H9 (cell line): ENCODE measurements around the gene SLC22A13. TPM values are rescaled to one million over a fixed set of nuclear protein-coding genes. Genes with fewer than 3 reads are reported as not detected.
A peak's percentile ranks its signal among the peaks of the same experiment; 100 is the strongest.

ENCODE experiments used
- DNase-seq: peaks from one replicate; pipeline ENCODE4 v3.0.0-alpha.2; 2017
- H2AFZ ChIP-seq: one replicate; pipeline ENCODE4 v1.6.1; 2013; ENCODE audit warnings: mild to moderate bottlenecking, low read length, control low read depth, moderate library complexity
- H2AK5ac ChIP-seq: 2 replicates; pipeline ENCODE4 v1.6.1; 2013; ENCODE audit warnings: low read length, control low read depth, mixed read lengths; ENCODE audit not compliant: insufficient read length
- H2BK120ac ChIP-seq: one replicate; pipeline ENCODE4 v1.6.1; 2013; ENCODE audit warnings: low read depth, mild to moderate bottlenecking, low read length, control low read depth, inconsistent platforms; ENCODE audit not compliant: poor library complexity, severe bottlenecking
- H2BK12ac ChIP-seq: 2 replicates; pipeline ENCODE4 v1.6.1; 2013; ENCODE audit warnings: low read length, control low read depth, mixed read lengths, low read depth; ENCODE audit not compliant: insufficient read length
- H2BK15ac ChIP-seq: 2 replicates; pipeline ENCODE4 v1.6.1; 2013; ENCODE audit warnings: low read depth, low read length, control low read depth
- H2BK20ac ChIP-seq: one replicate; pipeline ENCODE4 v1.6.1; 2013; ENCODE audit warnings: low read depth, mild to moderate bottlenecking, low read length, control low read depth, inconsistent platforms; ENCODE audit not compliant: poor library complexity, severe bottlenecking
- H2BK5ac ChIP-seq: 2 replicates; pipeline ENCODE4 v1.6.1; 2013; ENCODE audit warnings: low read length, control low read depth, mixed read lengths; ENCODE audit not compliant: insufficient read length
- H3K14ac ChIP-seq: 2 replicates; pipeline ENCODE4 v1.6.1; 2013; ENCODE audit warnings: low read length, control low read depth; ENCODE audit not compliant: insufficient read depth
- H3K18ac ChIP-seq: 2 replicates; pipeline ENCODE4 v1.6.1; 2013; ENCODE audit warnings: low read depth, mild to moderate bottlenecking, mixed read lengths, low read length, control low read depth; ENCODE audit not compliant: insufficient read length
- H3K23ac ChIP-seq: 2 replicates; pipeline ENCODE4 v1.6.1; 2013; ENCODE audit warnings: low read length, control low read depth, mixed read lengths, low read depth; ENCODE audit not compliant: insufficient read length
- H3K23me2 ChIP-seq: 2 replicates; pipeline ENCODE4 v1.6.1; 2013; ENCODE audit warnings: low read depth, mild to moderate bottlenecking, mixed read lengths, low read length, control low read depth; ENCODE audit not compliant: insufficient read length, poor library complexity, severe bottlenecking
- H3K27ac ChIP-seq: 2 replicates; pipeline ENCODE4 v1.5.1; 2013; ENCODE audit warnings: low read length, control low read depth, mixed read lengths, low read depth; ENCODE audit not compliant: insufficient read length
- H3K27me3 ChIP-seq: 2 replicates; pipeline ENCODE4 v1.6.1; 2013; ENCODE audit warnings: low read length, control low read depth, inconsistent platforms; ENCODE audit not compliant: insufficient read depth
- H3K4ac ChIP-seq: 2 replicates; pipeline ENCODE4 v1.6.1; 2013; ENCODE audit warnings: low read depth, mild to moderate bottlenecking, control low read depth, inconsistent platforms, low read length, moderate library complexity
- H3K4me1 ChIP-seq: 2 replicates; pipeline ENCODE4 v1.6.1; 2013; ENCODE audit warnings: low read length, control low read depth, inconsistent platforms; ENCODE audit not compliant: insufficient read depth
- H3K4me2 ChIP-seq: 2 replicates; pipeline ENCODE4 v1.6.1; 2013; ENCODE audit warnings: low read length, control low read depth, mixed read lengths; ENCODE audit not compliant: insufficient read length, insufficient read depth
- H3K56ac ChIP-seq: 2 replicates; pipeline ENCODE4 v1.6.1; 2013; ENCODE audit warnings: low read depth, mild to moderate bottlenecking, mixed read lengths, low read length, control low read depth; ENCODE audit not compliant: insufficient read length
- H3K79me1 ChIP-seq: 2 replicates; pipeline ENCODE4 v1.6.1; 2013; ENCODE audit warnings: low read depth, mild to moderate bottlenecking, moderate library complexity, low read length, control low read depth, inconsistent platforms; ENCODE audit not compliant: insufficient read depth, poor library complexity, severe bottlenecking
- H3K79me2 ChIP-seq: 2 replicates; pipeline ENCODE4 v1.6.1; 2013; ENCODE audit warnings: low read length, control low read depth, inconsistent platforms; ENCODE audit not compliant: insufficient read depth
- H3K9ac ChIP-seq: 2 replicates; pipeline ENCODE4 v1.6.1; 2013; ENCODE audit warnings: low read length, control low read depth, mixed read lengths; ENCODE audit not compliant: insufficient read length; ENCODE audit errors: extremely low read depth
- H3K9me3 ChIP-seq: one replicate; pipeline ENCODE4 v1.6.1; 2013; ENCODE audit warnings: low read depth, low read length, inconsistent platforms; ENCODE audit not compliant: control insufficient read depth
- H3T11ph ChIP-seq: one replicate; pipeline ENCODE4 v1.6.1; 2013; ENCODE audit warnings: mild to moderate bottlenecking, low read length, control low read depth, inconsistent platforms
- H4K20me1 ChIP-seq: one replicate; pipeline ENCODE4 v1.6.1; 2013; ENCODE audit not compliant: control insufficient read depth, insufficient read length, insufficient read depth
- H4K5ac ChIP-seq: 2 replicates; pipeline ENCODE4 v1.6.1; 2013; ENCODE audit warnings: low read depth, mild to moderate bottlenecking, mixed read lengths, low read length, control low read depth; ENCODE audit not compliant: insufficient read length
- H4K8ac ChIP-seq: replicated peaks from 2 replicates; pipeline ENCODE4 v1.6.1; 2013; ENCODE audit warnings: low read length, control low read depth, mixed read lengths, low read depth; ENCODE audit not compliant: insufficient read length
- H4K91ac ChIP-seq: 2 replicates; pipeline ENCODE4 v1.6.1; 2013; ENCODE audit warnings: low read depth, mild to moderate bottlenecking, moderate library complexity, mixed read lengths, low read length, control low read depth; ENCODE audit not compliant: insufficient read length
- H3K27ac Mint-ChIP-seq, 3 experiments: 2 replicates in 2 of 3; 3 replicates in 1 of 3; pipeline ENCODE4 v1.8.0; 2020 to 2021; ENCODE audit warnings: mixed read lengths in 3 of 3, mild to moderate bottlenecking in 1 of 3, moderate library complexity in 1 of 3
- H3K27me3 Mint-ChIP-seq: 2 replicates; pipeline ENCODE4 v1.8.0; 2021; ENCODE audit warnings: low read depth, mild to moderate bottlenecking, moderate library complexity, mixed read lengths
- H3K36me3 Mint-ChIP-seq, 3 experiments: 2 replicates in 2 of 3; 3 replicates in 1 of 3; pipeline ENCODE4 v1.8.0; 2020 to 2021; ENCODE audit warnings: low read depth in 3 of 3, mixed read lengths in 3 of 3; ENCODE audit not compliant: insufficient read depth in 1 of 3
- H3K4me1 Mint-ChIP-seq, 2 experiments: 2 replicates each; pipeline ENCODE4 v1.8.0; 2020; ENCODE audit warnings: mixed read lengths in 2 of 2
- H3K4me3 Mint-ChIP-seq, 2 experiments: 2 replicates in 1 of 2; 3 replicates in 1 of 2; pipeline ENCODE4 v1.8.0; 2020 to 2021; ENCODE audit warnings: mild to moderate bottlenecking in 2 of 2, mixed read lengths in 2 of 2, moderate library complexity in 1 of 2
- H3K9me3 Mint-ChIP-seq, 2 experiments: 2 replicates in 1 of 2; 3 replicates in 1 of 2; pipeline ENCODE4 v1.8.0; 2020; ENCODE audit warnings: mild to moderate bottlenecking in 2 of 2, mixed read lengths in 2 of 2, moderate library complexity in 1 of 2
- WGBS: extraction: QIAGEN DNeasy Blood & Tissue Kit; methylation state at CpG from one replicate; pipeline ENCODE4 v1.1.7; 2013; ENCODE audit warnings: missing lambda C conversion rate, low lambda C conversion rate, mixed read lengths; ENCODE audit not compliant: insufficient read length; ENCODE audit errors: extremely low coverage; 5-methylcytosine and 5-hydroxymethylcytosine counted together
- total RNA-seq: library from RNA; stranded (reverse); gene quantifications from 2 replicates; pipeline ENCODE4 v1.2.1, GENCODE V29; 2021
- TF ChIP-seq, protein P1 (sequence below): fragments of 200-600 bp; sonication (generic); conservative IDR thresholded peaks from 3 replicates; pipeline ENCODE4 v1.8.0; 2021; ENCODE audit warnings: antibody characterized with exemption, mild to moderate bottlenecking

Gene SLC22A13
- total RNA-seq, 1 experiment from 2014 or later, result not detected

DNA sequence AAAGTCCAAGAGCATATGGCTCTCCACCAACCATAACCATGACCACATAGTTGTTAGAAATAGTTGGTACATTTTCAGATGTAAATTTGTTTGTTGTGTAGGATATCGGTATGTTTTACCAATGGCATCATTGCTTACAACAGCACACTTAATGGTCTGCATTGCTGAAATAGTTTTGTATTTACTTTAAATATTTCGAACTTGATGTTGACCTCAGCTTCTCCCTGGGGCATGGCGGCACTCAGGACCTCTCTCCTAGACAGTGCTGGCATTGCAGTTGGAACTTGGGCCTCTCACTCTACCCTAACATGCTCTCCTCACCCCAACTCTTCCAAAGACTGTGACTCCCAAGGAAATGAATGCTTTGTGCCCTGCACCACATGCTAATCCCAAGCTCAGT, 5.0 kb downstream of the SLC22A13 start:
- Histone ChIP-seq H2AFZ (no peak overlapping the region), H3K4me1 (no peaks in the 10 kb centered on the region; the same call in none of the 2 replicates), H3K9ac (no peak overlapping the region), H3K14ac (no peak overlapping the region), H4K8ac (no peak overlapping the region), H4K91ac (no peak overlapping the region), H2BK12ac (no peak overlapping the region), H3K27me3 (no peaks in the 10 kb centered on the region), H2BK20ac (no peak overlapping the region), H2BK15ac (no peak overlapping the region), H2BK5ac (no peak overlapping the region), H3K27ac (no peak overlapping the region), H3K18ac (no peak overlapping the region), H3K23me2 (no peaks in the 10 kb centered on the region), H3K23ac (no peak overlapping the region), H3K79me1 (no peaks in the 10 kb centered on the region), H2BK120ac (no peak overlapping the region), H3T11ph (no peak overlapping the region), H3K9me3 (no peaks in the 10 kb centered on the region), H3K79me2 (no peaks in the 10 kb centered on the region), H4K20me1 (no peaks in the 10 kb centered on the region), H2AK5ac (no peak overlapping the region), H3K56ac (no peak overlapping the region), H4K5ac (no peak overlapping the region), H3K4ac (no peak overlapping the region), H3K4me2 (no peak overlapping the region)
- H3K27ac Mint-ChIP-seq, result peak overlapping the region in 1 of 3 experiments; percentile 14; a peak in 2 of 7 replicates
- no peak for DNase-seq
- H3K9me3 Mint-ChIP-seq, result no peaks in the 10 kb centered on the region
- WGBS, result no CpG with 5 or more reads among the region's 3 CpGs
- no peak overlapping the region for H3K4me3 Mint-ChIP-seq
- TF ChIP-seq, protein P1, sequence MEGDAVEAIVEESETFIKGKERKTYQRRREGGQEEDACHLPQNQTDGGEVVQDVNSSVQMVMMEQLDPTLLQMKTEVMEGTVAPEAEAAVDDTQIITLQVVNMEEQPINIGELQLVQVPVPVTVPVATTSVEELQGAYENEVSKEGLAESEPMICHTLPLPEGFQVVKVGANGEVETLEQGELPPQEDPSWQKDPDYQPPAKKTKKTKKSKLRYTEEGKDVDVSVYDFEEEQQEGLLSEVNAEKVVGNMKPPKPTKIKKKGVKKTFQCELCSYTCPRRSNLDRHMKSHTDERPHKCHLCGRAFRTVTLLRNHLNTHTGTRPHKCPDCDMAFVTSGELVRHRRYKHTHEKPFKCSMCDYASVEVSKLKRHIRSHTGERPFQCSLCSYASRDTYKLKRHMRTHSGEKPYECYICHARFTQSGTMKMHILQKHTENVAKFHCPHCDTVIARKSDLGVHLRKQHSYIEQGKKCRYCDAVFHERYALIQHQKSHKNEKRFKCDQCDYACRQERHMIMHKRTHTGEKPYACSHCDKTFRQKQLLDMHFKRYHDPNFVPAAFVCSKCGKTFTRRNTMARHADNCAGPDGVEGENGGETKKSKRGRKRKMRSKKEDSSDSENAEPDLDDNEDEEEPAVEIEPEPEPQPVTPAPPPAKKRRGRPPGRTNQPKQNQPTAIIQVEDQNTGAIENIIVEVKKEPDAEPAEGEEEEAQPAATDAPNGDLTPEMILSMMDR, result no peak
- H3K36me3 Mint-ChIP-seq, result no peaks in the 10 kb centered on the region
- H3K27me3 Mint-ChIP-seq, result peaks cover 1% of the 10 kb centered on the region; the same call in 1 of the 2 replicates
- H3K4me1 Mint-ChIP-seq, result peaks cover 11% of the 10 kb centered on the region in 2 experiments
